GM21367 (cell line): ENCODE data around the gene MAPK13.
A peak's percentile ranks its signal among the peaks of the same experiment; 100 is the strongest.
"Not testable (repeated sequence)": the region's sequence is repeated elsewhere in the genome, so short reads cannot be mapped to it uniquely, and the experiment has no call there.

ENCODE experiments used
- ATAC-seq: cut with Tn5 transposase; IDR thresholded peaks from one replicate; pipeline ENCODE4 v1.9.1; 2021; ENCODE audit not compliant: unreplicated experiment

The MAPK13 gene

GRCh38 chr6:36126553-36127458 is 3.5 kb upstream of the MAPK13 start:
- no peak for ATAC-seq

- no peak for ATAC-seq
Observed at GRCh38 chr6:36127462-36128016, 2.8 kb upstream of the MAPK13 start.

GRCh38 chr6:36128073-36128472 is 2.2 kb upstream of the MAPK13 start:
- ATAC-seq, result no peak

GRCh38 chr6:36128793-36129192 is 1.5 kb upstream of the MAPK13 start:
- no peak for ATAC-seq

GRCh38 chr6:36129334-36129733 is 979 bp upstream of the MAPK13 start:
- not testable (repeated sequence) for ATAC-seq

GRCh38 chr6:36130667-36131510 is 576 bp downstream of the MAPK13 start:
- peak; percentile 23 for ATAC-seq

GRCh38 chr6:36131511-36132245 is 1.4 kb downstream of the MAPK13 start:
- peak; percentile 63 for ATAC-seq

GRCh38 chr6:36132246-36132895 is 2.1 kb downstream of the MAPK13 start:
- no peak for ATAC-seq

- ATAC-seq, result no peak
Observed at GRCh38 chr6:36133148-36133547, 2.8 kb downstream of the MAPK13 start.

- no peak for ATAC-seq
Observed at GRCh38 chr6:36133912-36134311, 3.6 kb downstream of the MAPK13 start.

GRCh38 chr6:36135053-36135731 is 4.9 kb downstream of the MAPK13 start:
- ATAC-seq, result no peak

- no peak for ATAC-seq
Observed at GRCh38 chr6:36136034-36136433, 5.7 kb downstream of the MAPK13 start.

GRCh38 chr6:36136551-36136950 is 6.2 kb downstream of the MAPK13 start:
- no peak for ATAC-seq

GRCh38 chr6:36138667-36139066 is 8.4 kb downstream of the MAPK13 start:
- ATAC-seq, result no peak

- ATAC-seq, result no peak
Observed at GRCh38 chr6:36139431-36139830, 9.1 kb downstream of the MAPK13 start.

GRCh38 chr6:36139991-36140710 is 9.8 kb downstream of the MAPK13 start:
- ATAC-seq, result no peak

- no peak for ATAC-seq
Observed at GRCh38 chr6:36141091-36141490, 10.8 kb downstream of the MAPK13 start.

GRCh38 chr6:36141961-36142360 is 11.6 kb downstream of the MAPK13 start:
- ATAC-seq, result no peak
